ENCODE results near the gene ANTXR2. TPM values are rescaled to one million over a fixed set of nuclear protein-coding genes. Genes with fewer than 3 reads are reported as not detected.
A peak's percentile ranks its signal among the peaks of the same experiment; 100 is the strongest.

ANTXR2 gene
- total RNA-seq, 4 donors from 2014 or later: 69.6 to 139 (median 118) TPM

DNA sequence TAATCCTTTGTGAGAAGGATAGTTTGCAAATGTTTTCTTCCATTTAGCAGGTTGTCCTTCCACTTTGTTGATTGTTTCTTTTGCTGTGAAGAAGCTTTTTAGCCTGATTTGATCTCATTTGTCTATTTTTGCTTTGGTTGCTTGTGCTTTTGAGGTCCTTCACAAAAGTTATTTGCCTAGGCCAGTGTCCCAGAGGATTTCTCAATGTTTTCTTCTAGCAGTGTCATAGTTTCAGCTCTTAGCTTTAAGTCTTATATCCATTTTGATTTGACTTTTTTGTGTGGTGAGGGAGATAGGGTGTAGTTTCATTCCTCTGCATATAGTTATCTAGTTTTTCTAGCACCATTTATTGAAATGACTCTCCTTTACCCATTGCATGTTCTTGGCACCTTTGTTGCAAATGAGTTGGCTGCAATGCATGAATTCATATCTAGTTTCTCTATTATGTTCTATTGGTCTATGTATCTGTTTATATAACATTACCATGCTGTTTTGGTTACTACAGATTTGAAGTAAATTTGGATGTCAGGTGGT is 41.8 kb upstream of the ANTXR2 start:
- TF ChIP-seq, protein P1, sequence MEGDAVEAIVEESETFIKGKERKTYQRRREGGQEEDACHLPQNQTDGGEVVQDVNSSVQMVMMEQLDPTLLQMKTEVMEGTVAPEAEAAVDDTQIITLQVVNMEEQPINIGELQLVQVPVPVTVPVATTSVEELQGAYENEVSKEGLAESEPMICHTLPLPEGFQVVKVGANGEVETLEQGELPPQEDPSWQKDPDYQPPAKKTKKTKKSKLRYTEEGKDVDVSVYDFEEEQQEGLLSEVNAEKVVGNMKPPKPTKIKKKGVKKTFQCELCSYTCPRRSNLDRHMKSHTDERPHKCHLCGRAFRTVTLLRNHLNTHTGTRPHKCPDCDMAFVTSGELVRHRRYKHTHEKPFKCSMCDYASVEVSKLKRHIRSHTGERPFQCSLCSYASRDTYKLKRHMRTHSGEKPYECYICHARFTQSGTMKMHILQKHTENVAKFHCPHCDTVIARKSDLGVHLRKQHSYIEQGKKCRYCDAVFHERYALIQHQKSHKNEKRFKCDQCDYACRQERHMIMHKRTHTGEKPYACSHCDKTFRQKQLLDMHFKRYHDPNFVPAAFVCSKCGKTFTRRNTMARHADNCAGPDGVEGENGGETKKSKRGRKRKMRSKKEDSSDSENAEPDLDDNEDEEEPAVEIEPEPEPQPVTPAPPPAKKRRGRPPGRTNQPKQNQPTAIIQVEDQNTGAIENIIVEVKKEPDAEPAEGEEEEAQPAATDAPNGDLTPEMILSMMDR (IDR thresholded peaks at IDR 0.05): no peak
- TF ChIP-seq POLR2A (IDR thresholded peaks at IDR 0.05) (no peak), EP300 (IDR thresholded peaks at IDR 0.05) (no peak)
- Histone ChIP-seq H3K9me3 (peaks cover 0 to 13% (median 2%) of the 10 kb centered on the region in 4 donors), H3K27ac (no peak overlapping the region), H3K4me3 (no peak overlapping the region), H3K36me3 (no peaks in the 10 kb centered on the region), H3K4me1 (peaks cover 0 to 4% (median 0%) of the 10 kb centered on the region in 4 donors), H3K27me3 (no peaks in the 10 kb centered on the region)
- DNase-seq (ENCODE audit: low spot score in 2 of 2): no peak

DNA sequence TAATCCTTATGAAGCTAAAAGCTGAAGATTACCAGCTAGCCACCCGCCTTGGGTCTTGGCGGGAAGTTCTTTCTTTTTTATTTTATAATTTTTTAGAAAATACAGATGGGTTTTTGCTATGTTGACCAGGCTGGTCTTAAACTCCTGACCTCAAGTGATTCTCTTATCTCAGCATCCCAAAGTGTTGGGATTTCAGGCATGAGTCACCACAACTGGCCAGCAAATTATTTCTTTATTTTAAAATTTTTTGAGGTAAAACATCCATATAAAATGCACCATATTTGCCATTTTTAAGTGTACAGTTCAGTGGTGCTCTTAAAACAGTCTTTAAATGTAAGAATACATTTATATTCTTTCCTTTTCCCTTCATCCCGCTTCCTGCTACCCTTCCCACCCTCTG is 40.6 kb upstream of the ANTXR2 start:
- 93 to 98% methylated on average over 3 of the region's 3 CpGs for WGBS, 2 donors
- H3K9me3 ChIP-seq: peaks cover 0 to 13% (median 2%) of the 10 kb centered on the region in 4 donors
- H3K4me1 ChIP-seq: peaks cover 0 to 4% (median 0%) of the 10 kb centered on the region in 4 donors
- TF ChIP-seq, protein P1 (IDR thresholded peaks at IDR 0.05): no peak
- H3K27ac ChIP-seq: no peak overlapping the region
- no peak for DNase-seq (ENCODE audit: low spot score in 2 of 2)
- no peaks in the 10 kb centered on the region for H3K36me3 ChIP-seq
- no peak overlapping the region for H3K4me3 ChIP-seq
- no peaks in the 10 kb centered on the region for H3K27me3 ChIP-seq

DNA sequence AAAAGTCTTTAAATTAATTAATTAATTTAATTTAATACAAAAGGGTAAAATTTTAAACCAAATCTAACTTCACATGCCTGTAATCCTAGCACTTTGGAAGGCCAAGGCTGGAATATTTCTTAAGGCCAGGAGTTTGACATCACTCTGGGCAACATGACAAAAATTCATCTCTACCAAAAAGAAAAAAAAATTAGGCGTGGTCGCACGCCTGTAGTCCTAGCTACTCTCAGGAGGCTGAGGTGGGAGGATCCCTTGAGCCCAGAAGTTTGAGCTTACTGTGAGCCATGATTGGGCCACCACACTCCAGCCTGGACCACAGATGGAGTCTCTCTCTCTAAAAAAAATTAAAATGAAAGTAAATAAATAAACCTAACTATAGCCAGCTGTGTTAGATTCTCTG is 39.2 kb upstream of the ANTXR2 start:
- peaks cover 0 to 4% (median 0%) of the 10 kb centered on the region in 4 donors for H3K4me1 ChIP-seq
- DNase-seq (ENCODE audit: low spot score in 2 of 2): peak; percentile 30 to 44
- no peak overlapping the region for H3K4me3 ChIP-seq
- no peaks in the 10 kb centered on the region for H3K27me3 ChIP-seq
- WGBS, 2 donors: 61 to 65% methylated on average over 3 of the region's 3 CpGs
- H3K27ac ChIP-seq: peak overlapping the region in 2 of 4 donors; percentile 49 to 53
- TF ChIP-seq, protein P1 (IDR thresholded peaks at IDR 0.05): no peak
- TF ChIP-seq EP300 (IDR thresholded peaks at IDR 0.05): no peak
- no peak for TF ChIP-seq POLR2A (IDR thresholded peaks at IDR 0.05)
- H3K9me3 ChIP-seq: peaks cover 0 to 5% (median 2%) of the 10 kb centered on the region in 4 donors
- H3K36me3 ChIP-seq: no peaks in the 10 kb centered on the region

DNA sequence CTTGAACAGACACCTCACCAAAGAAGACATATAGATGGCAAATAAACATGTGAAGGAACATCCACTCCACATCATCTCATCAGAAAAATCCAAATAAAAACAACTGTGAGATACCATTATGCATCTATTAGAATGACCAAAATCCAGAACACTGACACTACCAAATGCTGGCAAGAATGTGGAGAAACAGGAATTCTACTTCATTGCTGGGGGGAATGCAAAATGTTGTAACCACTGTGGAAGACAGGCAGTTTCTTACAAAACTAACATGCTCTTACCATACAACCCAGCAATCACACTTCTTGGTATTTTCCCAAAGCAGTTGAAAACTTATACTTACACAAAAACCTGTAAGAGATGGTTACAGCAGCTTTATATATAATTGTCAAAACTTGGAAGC is 38.2 kb upstream of the ANTXR2 start:
- Histone ChIP-seq H3K9me3 (peaks cover 0 to 7% (median 3%) of the 10 kb centered on the region in 4 donors), H3K36me3 (no peaks in the 10 kb centered on the region), H3K27me3 (no peaks in the 10 kb centered on the region), H3K27ac (no peak overlapping the region), H3K4me1 (peaks cover 0 to 4% (median 0%) of the 10 kb centered on the region in 4 donors), H3K4me3 (no peak overlapping the region)
- DNase-seq (ENCODE audit: low spot score in 2 of 2): no peak
- TF ChIP-seq POLR2A (IDR thresholded peaks at IDR 0.05) (no peak), EP300 (IDR thresholded peaks at IDR 0.05) (no peak)
- TF ChIP-seq, protein P1 (IDR thresholded peaks at IDR 0.05): no peak

DNA sequence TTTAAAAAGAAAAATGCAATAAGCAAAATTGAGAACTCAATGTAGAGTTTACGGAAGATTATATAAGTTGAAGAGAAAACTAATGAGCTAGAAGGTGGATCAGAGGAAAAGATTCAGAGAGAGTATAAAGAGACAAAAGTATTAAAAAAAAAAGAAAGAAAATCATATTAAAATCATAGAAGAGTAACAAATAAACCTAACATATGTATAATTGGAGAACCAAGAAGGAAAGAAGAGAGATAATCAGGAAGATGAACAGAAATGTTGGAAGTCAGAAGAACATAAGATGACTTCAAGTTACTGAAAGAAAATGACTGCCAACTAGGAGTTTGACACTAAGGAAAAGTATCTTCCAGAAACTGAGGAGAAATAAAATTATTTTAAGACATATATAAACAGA is 34.3 kb upstream of the ANTXR2 start:
- WGBS, 2 donors: 98 to 100% methylated on average over 1 of the region's 1 CpG
- H3K4me1 ChIP-seq: peaks cover 0 to 4% (median 0%) of the 10 kb centered on the region in 4 donors
- no peak for DNase-seq (ENCODE audit: low spot score in 2 of 2)
- no peak overlapping the region for H3K27ac ChIP-seq
- TF ChIP-seq EP300 (IDR thresholded peaks at IDR 0.05) (no peak), POLR2A (IDR thresholded peaks at IDR 0.05) (no peak)
- TF ChIP-seq, protein P1 (IDR thresholded peaks at IDR 0.05): no peak
- no peak overlapping the region for H3K4me3 ChIP-seq
- peaks cover 0 to 7% (median 3%) of the 10 kb centered on the region in 4 donors for H3K9me3 ChIP-seq
- no peaks in the 10 kb centered on the region for H3K27me3 ChIP-seq
- no peaks in the 10 kb centered on the region for H3K36me3 ChIP-seq
